LNCAP (cell line): Measurements from ENCODE around the gene CLCN4.

Experiments
- CTCF ChIP-seq: fragments of 450-650 bp; IDR thresholded peaks from 2 replicates; pipeline ENCODE4 v1.5.1; 2017; ENCODE audit warnings: mild to moderate bottlenecking

The CLCN4 gene

DNA sequence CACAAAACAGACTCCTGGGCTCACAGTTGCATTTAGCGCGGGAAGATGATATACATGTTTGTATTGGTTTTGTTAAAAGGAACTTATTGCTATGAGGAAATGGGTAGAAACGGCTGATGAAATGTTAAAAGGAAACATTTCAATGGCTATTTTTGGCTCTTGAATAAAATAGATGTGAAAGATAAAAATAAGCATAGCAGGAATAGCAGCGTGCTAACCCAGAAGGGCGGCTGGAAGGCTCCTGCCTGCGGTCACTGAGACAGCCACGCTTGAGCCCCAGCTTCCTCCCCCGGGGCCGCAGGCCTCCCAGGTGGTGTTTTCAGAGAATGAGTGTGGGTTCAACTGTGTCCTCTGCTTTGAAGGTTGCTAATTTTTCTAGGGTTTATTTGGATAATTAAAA lies 35.0 kb upstream of the CLCN4 start:
- TF ChIP-seq CTCF: no peak

GRCh38 chrX:10124506-10125247 lies 32.1 kb upstream of the CLCN4 start:
- no peak for TF ChIP-seq CTCF

DNA sequence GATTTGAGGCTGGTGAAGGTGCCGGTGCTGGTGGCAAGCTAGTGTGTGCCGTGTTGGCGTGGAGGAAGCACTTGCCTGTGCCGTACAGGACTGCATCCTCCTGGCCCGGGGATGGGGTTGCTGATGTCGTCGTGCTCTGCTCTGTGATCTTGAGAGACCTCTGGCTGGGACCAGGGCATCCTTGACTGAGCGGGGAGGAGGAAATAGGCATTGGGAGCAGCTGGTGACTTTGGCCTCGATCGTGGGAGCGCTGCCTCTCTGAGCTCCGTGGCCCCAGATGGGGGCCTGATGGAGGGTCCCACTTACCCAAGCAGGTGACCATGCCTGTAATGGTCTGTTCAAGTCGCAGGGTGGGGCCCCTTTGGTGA lies 31.5 kb upstream of the CLCN4 start:
- no peak for TF ChIP-seq CTCF

DNA sequence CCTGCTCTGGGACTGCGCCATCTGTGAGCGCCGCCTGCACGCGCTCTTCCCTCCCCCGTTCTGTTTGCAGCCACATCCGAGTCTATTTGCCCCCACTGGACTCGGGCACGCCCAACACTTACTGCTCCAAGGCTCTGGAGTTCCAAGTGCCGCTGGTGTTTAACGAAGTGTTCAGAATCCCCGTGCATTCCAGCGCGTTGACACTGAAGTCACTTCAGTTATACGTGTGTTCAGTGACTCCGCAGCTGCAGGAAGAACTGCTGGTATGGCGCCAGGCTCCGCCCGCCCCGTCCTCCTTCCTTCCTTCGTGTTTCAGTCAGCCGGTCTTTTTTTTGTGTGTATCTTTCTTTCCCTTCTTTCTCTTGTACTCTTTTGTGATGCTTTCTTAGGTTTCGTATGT lies 30.7 kb upstream of the CLCN4 start:
- TF ChIP-seq CTCF: no peak

- no peak for TF ChIP-seq CTCF
These were observed 29.9 kb upstream of the CLCN4 start for GRCh38 chrX:10126834-10127233.

- TF ChIP-seq CTCF: no peak
These were observed 28.4 kb upstream of the CLCN4 start for GRCh38 chrX:10128386-10128785.

GRCh38 chrX:10129229-10129628 lies 27.5 kb upstream of the CLCN4 start:
- TF ChIP-seq CTCF: no peak

DNA sequence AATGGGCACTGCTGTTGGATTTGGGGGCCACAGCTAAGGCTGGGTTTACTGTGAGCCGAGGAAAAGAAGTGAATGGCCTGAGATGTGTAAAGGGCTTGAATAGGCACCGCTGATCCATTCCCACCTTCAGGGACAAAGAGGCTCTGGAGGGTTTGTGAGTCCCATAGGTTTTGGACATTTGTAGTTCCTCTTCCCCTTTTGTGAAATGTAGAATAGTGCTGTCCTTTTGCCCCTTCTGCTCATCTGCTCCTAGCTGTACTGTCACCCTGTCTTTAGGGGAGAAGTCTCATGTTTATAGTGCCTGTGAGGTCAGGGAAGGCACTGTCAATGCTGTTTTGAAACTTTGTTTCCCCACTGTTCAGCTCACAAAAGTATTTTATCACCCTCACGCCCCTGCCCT lies 26.4 kb upstream of the CLCN4 start:
- no peak for TF ChIP-seq CTCF
